ENCODE data around the gene MYO3B. TPM values are rescaled to one million over a fixed set of nuclear protein-coding genes. Genes with fewer than 3 reads are reported as not detected.
A peak's percentile ranks its signal among the peaks of the same experiment; 100 is the strongest.

Gene MYO3B
- polyA plus RNA-seq, 1 donor (not counting 4 experiments of a cell fraction or from before 2014, with no cell fraction given) = 4.4 TPM

DNA sequence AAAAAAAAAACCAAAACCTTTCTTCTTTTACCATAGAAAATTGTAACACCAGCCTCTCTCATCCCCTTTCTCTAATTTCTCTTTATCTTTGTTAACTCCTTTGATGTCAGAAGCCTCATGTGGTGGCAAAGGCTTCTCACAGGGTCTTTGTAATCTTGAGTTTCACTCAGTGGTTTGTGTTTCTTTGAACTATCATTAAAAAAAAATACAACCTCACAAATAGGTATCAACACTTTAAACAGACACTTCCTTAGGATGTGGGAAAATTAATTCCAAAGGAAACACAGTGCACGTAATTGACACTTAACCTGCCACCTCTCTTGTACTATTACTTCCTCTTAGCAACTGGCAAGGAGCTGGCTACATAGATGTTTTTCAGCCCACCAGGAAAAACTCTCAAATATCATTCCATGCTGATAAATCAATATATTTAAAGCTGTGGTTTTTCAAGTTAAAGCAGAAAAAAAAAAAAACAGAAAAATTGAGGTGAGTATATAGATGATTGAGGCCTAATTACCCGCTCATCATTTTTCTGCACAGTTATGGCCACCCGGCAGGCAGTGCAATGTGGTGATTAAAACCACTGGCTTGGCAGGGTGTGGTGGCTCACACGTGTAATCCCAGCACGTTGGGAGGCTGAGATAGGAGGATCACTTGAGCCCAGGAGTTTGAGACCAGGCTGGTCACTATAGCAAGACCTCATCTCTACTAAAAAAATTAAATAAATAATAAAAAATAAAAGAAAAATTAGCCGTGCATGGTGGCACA, 193.5 kb downstream of the MYO3B start:
- peaks cover 11% of the 10 kb centered on the region for H3K27me3 ChIP-seq (ENCODE audit: control insufficient read depth, extremely low read depth, insufficient read depth, low read length)
- no peak for FAIRE-seq
- H3K27ac ChIP-seq (ENCODE audit: control insufficient read depth, insufficient read depth, low read length) = no peak overlapping the region
- H2AFZ ChIP-seq (ENCODE audit: control insufficient read depth, low read length) = no peak overlapping the region
- DNase-seq (ENCODE audit: low read depth, low spot score) = no peak
- H3K9ac ChIP-seq (ENCODE audit: control insufficient read depth, extremely low read depth, insufficient read depth, low read length) = no peak overlapping the region
- TF ChIP-seq CTCF (optimal IDR thresholded peaks at IDR 0.05 in 1 of 3, IDR thresholded peaks at IDR 0.05 in 1 of 3, conservative IDR thresholded peaks at IDR 0.05 in 1 of 3; ENCODE audit: extremely low read depth in 1 of 3, insufficient read depth in 2 of 3, low read length in 3 of 3) (no peak), EZH2 (IDR thresholded peaks at IDR 0.05; ENCODE audit: low read length) (no peak)
- no peaks in the 10 kb centered on the region for H3K9me1 ChIP-seq (ENCODE audit: control insufficient read depth, extremely low read depth, insufficient read depth, low read length)
- H4K20me1 ChIP-seq (ENCODE audit: control insufficient read depth, extremely low read depth, insufficient read depth, low read length) = no peaks in the 10 kb centered on the region
- no peak overlapping the region for H3K4me3 ChIP-seq (ENCODE audit: control insufficient read depth in 2 of 3, extremely low read depth in 1 of 3, insufficient read depth in 2 of 3, low read depth in 1 of 3, low read length in 3 of 3)
- H3K4me1 ChIP-seq (ENCODE audit: control insufficient read depth, extremely low read depth, insufficient read depth, low read length) = peaks cover 18% of the 10 kb centered on the region
- dilution Hi-C loops (cut with MboI; ENCODE audit: extremely low pct_ligation_motif_present, low sequenced_read_pairs) = no loop called here
- no peak overlapping the region for H3K4me2 ChIP-seq (ENCODE audit: control insufficient read depth, extremely low read depth, insufficient read depth, low read depth, low read length)
- no peaks in the 10 kb centered on the region for H3K79me2 ChIP-seq (ENCODE audit: control insufficient read depth, insufficient read depth, low read length)
- no peaks in the 10 kb centered on the region for H3K9me3 ChIP-seq (ENCODE audit: control insufficient read depth, low read depth, low read length)
- no peaks in the 10 kb centered on the region for H3K36me3 ChIP-seq (ENCODE audit: control insufficient read depth in 2 of 2, extremely low read depth in 1 of 2, insufficient read depth in 2 of 2, low read length in 2 of 2)

DNA sequence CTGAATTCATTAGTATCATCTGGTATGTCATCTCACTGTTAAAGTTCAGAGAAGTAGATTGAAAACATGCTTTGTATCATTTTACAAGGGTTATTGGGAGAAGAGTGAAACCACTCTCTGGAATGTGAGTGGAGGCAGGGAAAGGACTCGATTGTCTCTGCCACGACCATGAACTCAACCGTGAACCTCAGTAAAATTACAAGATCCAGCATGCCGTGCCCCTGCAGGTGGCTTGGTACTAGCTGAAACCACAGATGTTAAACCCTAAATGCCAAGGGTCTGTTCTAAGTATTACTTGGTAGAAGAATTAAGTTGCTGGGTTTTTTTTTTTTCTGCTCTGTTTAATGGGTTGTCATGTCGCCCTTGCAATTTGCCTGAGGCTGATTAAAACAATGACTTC, 197.2 kb downstream of the MYO3B start:
- H3K4me3 ChIP-seq (ENCODE audit: control insufficient read depth in 2 of 3, extremely low read depth in 1 of 3, insufficient read depth in 2 of 3, low read depth in 1 of 3, low read length in 3 of 3) = no peak overlapping the region
- H3K9me3 ChIP-seq (ENCODE audit: control insufficient read depth, low read depth, low read length) = no peaks in the 10 kb centered on the region
- FAIRE-seq = peak; percentile 92
- dilution Hi-C loops (cut with MboI; ENCODE audit: extremely low pct_ligation_motif_present, low sequenced_read_pairs) = no loop called here
- no peaks in the 10 kb centered on the region for H3K36me3 ChIP-seq (ENCODE audit: control insufficient read depth in 2 of 2, extremely low read depth in 1 of 2, insufficient read depth in 2 of 2, low read length in 2 of 2)
- H4K20me1 ChIP-seq (ENCODE audit: control insufficient read depth, extremely low read depth, insufficient read depth, low read length) = no peaks in the 10 kb centered on the region
- H3K79me2 ChIP-seq (ENCODE audit: control insufficient read depth, insufficient read depth, low read length) = no peaks in the 10 kb centered on the region
- no peak overlapping the region for H3K27ac ChIP-seq (ENCODE audit: control insufficient read depth, insufficient read depth, low read length)
- peaks cover 18% of the 10 kb centered on the region for H3K4me1 ChIP-seq (ENCODE audit: control insufficient read depth, extremely low read depth, insufficient read depth, low read length)
- TF ChIP-seq EZH2 (IDR thresholded peaks at IDR 0.05; ENCODE audit: low read length) (no peak), CTCF (optimal IDR thresholded peaks at IDR 0.05 in 1 of 3, IDR thresholded peaks at IDR 0.05 in 1 of 3, conservative IDR thresholded peaks at IDR 0.05 in 1 of 3; ENCODE audit: extremely low read depth in 1 of 3, insufficient read depth in 2 of 3, low read length in 3 of 3) (no peak)
- H3K27me3 ChIP-seq (ENCODE audit: control insufficient read depth, extremely low read depth, insufficient read depth, low read length) = no peaks in the 10 kb centered on the region
- H2AFZ ChIP-seq (ENCODE audit: control insufficient read depth, low read length) = no peak overlapping the region
- no peaks in the 10 kb centered on the region for H3K9me1 ChIP-seq (ENCODE audit: control insufficient read depth, extremely low read depth, insufficient read depth, low read length)
- peak; percentile 48 for DNase-seq (ENCODE audit: low read depth, low spot score)
- H3K4me2 ChIP-seq (ENCODE audit: control insufficient read depth, extremely low read depth, insufficient read depth, low read depth, low read length) = peak overlapping the region; percentile 63
- no peak overlapping the region for H3K9ac ChIP-seq (ENCODE audit: control insufficient read depth, extremely low read depth, insufficient read depth, low read length)
